Panc1 (cell line): Measurements from ENCODE around the gene KCNJ9. TPM values are rescaled to one million over a fixed set of nuclear protein-coding genes. Genes with fewer than 3 reads are reported as not detected.

Experiments used
- ATAC-seq: fragments of 200-7000 bp; cut with Tn5 transposase; 2 replicates; pipeline ENCODE4 v1.9.1; 2020; ENCODE audit warnings: mild to moderate bottlenecking, moderate library complexity
- BruUV-seq: library from RNA; stranded (reverse); fragments of 400-500 nt; replicated peaks from 2 replicates; lab custom pipeline; 2021; lab: Mats Ljungman, UMichigan
- CTCF ChIA-PET: fragments of 300-600 bp; sonication (Branson Sonifier 250); formaldehyde crosslinking; loops from one replicate; lab custom pipeline; 2022; ENCODE audit warnings: antibody characterized with exemption; lab: Charles Lee
- POLR2A ChIA-PET: fragments of 300-600 bp; sonication (Branson Sonifier 250); formaldehyde crosslinking; loops from one replicate; lab custom pipeline; 2022; ENCODE audit warnings: antibody characterized with exemption; lab: Charles Lee
- DNase-seq: peaks from one replicate; pipeline ENCODE4 v3.0.0-alpha.2; 2010; ENCODE audit warnings: low read depth, low spot score
- H3K27ac ChIP-seq: 2 replicates; pipeline ENCODE4 v1.5.1; 2011; ENCODE audit warnings: mild to moderate bottlenecking, low read length, inconsistent platforms
- H3K27me3 ChIP-seq: fragments of 200-500 bp; sonication (Bioruptor generic); 2 replicates; pipeline ENCODE4 v1.6.0; 2014; ENCODE audit warnings: low read length, inconsistent platforms; ENCODE audit not compliant: control insufficient read depth, insufficient read depth
- H3K36me3 ChIP-seq: fragments of 200-500 bp; sonication (Bioruptor generic); 2 replicates; pipeline ENCODE4 v1.5.1; 2014; ENCODE audit warnings: inconsistent platforms, mild to moderate bottlenecking, low read length, moderate library complexity; ENCODE audit not compliant: control insufficient read depth, insufficient read depth
- H3K4me1 ChIP-seq: 2 replicates; pipeline ENCODE4 v1.5.1; 2011; ENCODE audit warnings: inconsistent platforms, mild to moderate bottlenecking, low read length, moderate library complexity; ENCODE audit not compliant: control insufficient read depth, insufficient read depth
- H3K4me3 ChIP-seq, 2 experiments: 2 replicates each; pipeline ENCODE4 v1.5.1; 2011 to 2012; ENCODE audit warnings: low read depth in 2 of 2, low read length in 2 of 2, mild to moderate bottlenecking in 2 of 2, inconsistent platforms in 1 of 2, moderate library complexity in 1 of 2
- H3K9me3 ChIP-seq: fragments of 200-500 bp; sonication (Bioruptor generic); 2 replicates; pipeline ENCODE4 v1.5.1; 2014; ENCODE audit warnings: low read depth, mild to moderate bottlenecking, inconsistent platforms, low read length, moderate library complexity; ENCODE audit not compliant: control insufficient read depth, insufficient read depth
- POLR2AphosphoS5 ChIP-seq: IDR thresholded peaks from 2 replicates; pipeline ENCODE4 v1.6.1; 2012; ENCODE audit warnings: mild to moderate bottlenecking, low read depth, low read length, moderate library complexity
- SIN3A ChIP-seq: IDR thresholded peaks from 2 replicates; pipeline ENCODE4 v1.6.1; 2012; ENCODE audit warnings: low read depth, mild to moderate bottlenecking, low read length, moderate library complexity, borderline replicate concordance; ENCODE audit not compliant: insufficient read depth
- TCF7L2 ChIP-seq: IDR thresholded peaks from 2 replicates; pipeline ENCODE4 v1.6.1; 2011; ENCODE audit warnings: mild to moderate bottlenecking, low read depth, low read length, inconsistent platforms
- in situ Hi-C: cut with HindIII; loops from 2 replicates; pipeline ENCODE4 v1.10.0; 2016; ENCODE audit warnings: low sequenced_read_pairs, low pct_unique_long_range_greater_than_20kb
- intact Hi-C: fragments of 100-400 bp; cut with micrococcal nuclease; formaldehyde crosslinking; loops from one replicate; pipeline ENCODE4 v1.10.0; 2022; ENCODE audit not compliant: unreplicated experiment
- total RNA-seq: library from RNA; stranded (reverse); gene quantifications from one replicate; pipeline ENCODE4 v1.2.1, GENCODE V29; 2021; ENCODE audit not compliant: unreplicated experiment
- TF ChIP-seq, protein P1 (sequence below), 2 experiments: IDR thresholded peaks; 2 replicates each; pipeline ENCODE4 v1.6.1; 2011 to 2012; ENCODE audit warnings: low read depth in 2 of 2, control low read depth in 1 of 2, low read length in 1 of 2, mild to moderate bottlenecking in 1 of 2, moderate library complexity in 1 of 2; ENCODE audit not compliant: insufficient read depth in 1 of 2
- TF ChIP-seq, protein P2 (sequence below): fragments of 450-650 bp; IDR thresholded peaks from 2 replicates; pipeline ENCODE4 v1.5.1; 2017; ENCODE audit warnings: mild to moderate bottlenecking

KCNJ9 gene
- total RNA-seq, 1 experiment from 2014 or later = not detected

DNA sequence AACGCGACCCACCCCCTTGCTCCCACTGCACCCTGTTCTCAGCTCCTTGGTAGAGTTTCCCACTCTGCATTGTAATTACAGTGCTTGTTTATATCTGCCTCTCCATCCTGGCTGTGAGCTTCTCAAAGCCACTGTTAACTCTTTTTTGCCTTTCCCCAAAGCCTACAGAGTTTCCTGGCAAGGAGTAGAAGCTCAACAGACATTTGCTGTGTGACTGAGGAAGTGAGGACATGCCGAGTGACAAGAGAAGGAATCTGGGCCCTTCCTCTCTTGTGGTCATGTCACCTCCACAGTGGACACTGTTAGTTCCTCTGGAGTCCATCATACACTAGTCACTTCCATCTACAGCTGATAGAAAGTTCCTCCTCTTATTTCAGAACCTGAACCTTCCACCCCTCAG lies 23.1 kb downstream of the KCNJ9 start:
- Histone ChIP-seq H3K36me3 (no peaks in the 10 kb centered on the region), H3K4me1 (no peaks in the 10 kb centered on the region; the same call in none of the 2 replicates), H3K27ac (no peak overlapping the region), H3K4me3 (no peak overlapping the region), H3K27me3 (no peaks in the 10 kb centered on the region), H3K9me3 (no peaks in the 10 kb centered on the region)
- intact Hi-C loops = loop anchor here (10.0 kb wide), 1 partner anchor 90 kb away; the partner anchor contains the start of gene CASQ1
- in situ Hi-C loops = no loop called here
- TF ChIP-seq SIN3A = no peak
- TF ChIP-seq, protein P1, sequence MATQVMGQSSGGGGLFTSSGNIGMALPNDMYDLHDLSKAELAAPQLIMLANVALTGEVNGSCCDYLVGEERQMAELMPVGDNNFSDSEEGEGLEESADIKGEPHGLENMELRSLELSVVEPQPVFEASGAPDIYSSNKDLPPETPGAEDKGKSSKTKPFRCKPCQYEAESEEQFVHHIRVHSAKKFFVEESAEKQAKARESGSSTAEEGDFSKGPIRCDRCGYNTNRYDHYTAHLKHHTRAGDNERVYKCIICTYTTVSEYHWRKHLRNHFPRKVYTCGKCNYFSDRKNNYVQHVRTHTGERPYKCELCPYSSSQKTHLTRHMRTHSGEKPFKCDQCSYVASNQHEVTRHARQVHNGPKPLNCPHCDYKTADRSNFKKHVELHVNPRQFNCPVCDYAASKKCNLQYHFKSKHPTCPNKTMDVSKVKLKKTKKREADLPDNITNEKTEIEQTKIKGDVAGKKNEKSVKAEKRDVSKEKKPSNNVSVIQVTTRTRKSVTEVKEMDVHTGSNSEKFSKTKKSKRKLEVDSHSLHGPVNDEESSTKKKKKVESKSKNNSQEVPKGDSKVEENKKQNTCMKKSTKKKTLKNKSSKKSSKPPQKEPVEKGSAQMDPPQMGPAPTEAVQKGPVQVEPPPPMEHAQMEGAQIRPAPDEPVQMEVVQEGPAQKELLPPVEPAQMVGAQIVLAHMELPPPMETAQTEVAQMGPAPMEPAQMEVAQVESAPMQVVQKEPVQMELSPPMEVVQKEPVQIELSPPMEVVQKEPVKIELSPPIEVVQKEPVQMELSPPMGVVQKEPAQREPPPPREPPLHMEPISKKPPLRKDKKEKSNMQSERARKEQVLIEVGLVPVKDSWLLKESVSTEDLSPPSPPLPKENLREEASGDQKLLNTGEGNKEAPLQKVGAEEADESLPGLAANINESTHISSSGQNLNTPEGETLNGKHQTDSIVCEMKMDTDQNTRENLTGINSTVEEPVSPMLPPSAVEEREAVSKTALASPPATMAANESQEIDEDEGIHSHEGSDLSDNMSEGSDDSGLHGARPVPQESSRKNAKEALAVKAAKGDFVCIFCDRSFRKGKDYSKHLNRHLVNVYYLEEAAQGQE (IDR thresholded peaks at IDR 0.05; ENCODE audit: insufficient read depth in 1 of 2, low read depth in 2 of 2, low read length in 1 of 2) = no peak
- no peak for TF ChIP-seq TCF7L2
- TF ChIP-seq, protein P2, sequence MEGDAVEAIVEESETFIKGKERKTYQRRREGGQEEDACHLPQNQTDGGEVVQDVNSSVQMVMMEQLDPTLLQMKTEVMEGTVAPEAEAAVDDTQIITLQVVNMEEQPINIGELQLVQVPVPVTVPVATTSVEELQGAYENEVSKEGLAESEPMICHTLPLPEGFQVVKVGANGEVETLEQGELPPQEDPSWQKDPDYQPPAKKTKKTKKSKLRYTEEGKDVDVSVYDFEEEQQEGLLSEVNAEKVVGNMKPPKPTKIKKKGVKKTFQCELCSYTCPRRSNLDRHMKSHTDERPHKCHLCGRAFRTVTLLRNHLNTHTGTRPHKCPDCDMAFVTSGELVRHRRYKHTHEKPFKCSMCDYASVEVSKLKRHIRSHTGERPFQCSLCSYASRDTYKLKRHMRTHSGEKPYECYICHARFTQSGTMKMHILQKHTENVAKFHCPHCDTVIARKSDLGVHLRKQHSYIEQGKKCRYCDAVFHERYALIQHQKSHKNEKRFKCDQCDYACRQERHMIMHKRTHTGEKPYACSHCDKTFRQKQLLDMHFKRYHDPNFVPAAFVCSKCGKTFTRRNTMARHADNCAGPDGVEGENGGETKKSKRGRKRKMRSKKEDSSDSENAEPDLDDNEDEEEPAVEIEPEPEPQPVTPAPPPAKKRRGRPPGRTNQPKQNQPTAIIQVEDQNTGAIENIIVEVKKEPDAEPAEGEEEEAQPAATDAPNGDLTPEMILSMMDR = no peak
- no peak for TF ChIP-seq POLR2AphosphoS5
- no TSS peak for BruUV-seq
- DNase-seq (no peak), ATAC-seq (no peak)
- ChIA-PET CTCF (interaction anchor here (0.8 kb wide), 1 partner anchor 115 kb away, joined by 3 read pairs; no protein-coding TSS in a partner anchor), POLR2A (interaction anchor here (0.6 kb wide), 1 partner anchor 170 kb away, joined by 4 read pairs; no protein-coding TSS in a partner anchor)

DNA sequence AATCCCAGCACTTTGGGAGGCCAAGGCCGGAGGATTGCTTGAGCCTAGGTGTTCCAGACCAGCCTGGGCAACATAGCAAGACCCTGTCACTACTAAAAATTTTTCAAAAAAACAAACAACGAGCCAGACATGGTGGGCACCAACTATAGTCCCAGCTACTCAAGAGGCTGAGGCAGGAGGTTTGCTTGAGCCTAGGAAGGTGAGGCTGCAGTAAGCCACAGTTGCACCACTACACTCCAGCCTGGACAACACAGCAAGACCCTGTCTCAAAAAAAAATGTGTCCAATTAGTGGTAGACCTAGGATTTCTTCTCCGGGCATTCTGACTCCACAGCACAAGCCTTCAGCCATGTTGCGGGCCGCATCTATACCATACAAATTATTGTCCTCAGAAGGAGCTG lies 23.8 kb downstream of the KCNJ9 start:
- ChIA-PET POLR2A (interaction anchor here (0.6 kb wide), 1 partner anchor 170 kb away, joined by 4 read pairs; no protein-coding TSS in a partner anchor), CTCF (no interaction called here)
- in situ Hi-C loops (no loop called here), intact Hi-C loops (loop anchor here (10.0 kb wide), 1 partner anchor 90 kb away; the partner anchor contains the start of gene CASQ1)
- DNase-seq (no peak), ATAC-seq (no peak)
- no peaks in the 10 kb centered on the region for H3K9me3 ChIP-seq
- no peaks in the 10 kb centered on the region for H3K27me3 ChIP-seq
- no peak overlapping the region for H3K27ac ChIP-seq
- H3K4me1 ChIP-seq = no peaks in the 10 kb centered on the region; the same call in 1 of the 2 replicates
- H3K36me3 ChIP-seq = no peaks in the 10 kb centered on the region
- no peak overlapping the region for H3K4me3 ChIP-seq
- TF ChIP-seq SIN3A (no peak), TCF7L2 (no peak), POLR2AphosphoS5 (no peak)
- TF ChIP-seq, protein P1 (IDR thresholded peaks at IDR 0.05; ENCODE audit: insufficient read depth in 1 of 2, low read depth in 2 of 2, low read length in 1 of 2) = no peak
- TF ChIP-seq, protein P2 = no peak
- BruUV-seq = no TSS peak
